Sigmoid colon (tissue), 4 donors: Measurements from ENCODE around the gene ZDHHC11.

Experiments used
- EP300 ChIP-seq, 4 donors: sonication (generic); formaldehyde crosslinking; IDR thresholded peaks; one replicate each; pipeline ENCODE4 v1.6.1; 2017; ENCODE audit warnings: antibody characterized with exemption in 4 of 4
- POLR2A ChIP-seq, 2 donors: fragments of 450-650 bp; IDR thresholded peaks; one replicate each; pipeline ENCODE4 v1.6.1; 2016; ENCODE audit warnings: antibody characterized with exemption in 2 of 2, mild to moderate bottlenecking in 2 of 2, moderate library complexity in 2 of 2
- POLR2AphosphoS5 ChIP-seq, 4 donors: sonication (generic); formaldehyde crosslinking; IDR thresholded peaks; one replicate each; pipeline ENCODE4 v1.6.1; 2017; ENCODE audit warnings: antibody characterized with exemption in 4 of 4
- TF ChIP-seq, protein P1 (sequence below), 4 experiments: fragments of 450-650 bp in 3 of 4; fragments of 200-600 bp in 1 of 4; IDR thresholded peaks; one replicate each; pipeline ENCODE4 v1.5.1; 2016 to 2019; ENCODE audit warnings: antibody characterized with exemption in 4 of 4, mild to moderate bottlenecking in 3 of 4, moderate library complexity in 2 of 4

DNA sequence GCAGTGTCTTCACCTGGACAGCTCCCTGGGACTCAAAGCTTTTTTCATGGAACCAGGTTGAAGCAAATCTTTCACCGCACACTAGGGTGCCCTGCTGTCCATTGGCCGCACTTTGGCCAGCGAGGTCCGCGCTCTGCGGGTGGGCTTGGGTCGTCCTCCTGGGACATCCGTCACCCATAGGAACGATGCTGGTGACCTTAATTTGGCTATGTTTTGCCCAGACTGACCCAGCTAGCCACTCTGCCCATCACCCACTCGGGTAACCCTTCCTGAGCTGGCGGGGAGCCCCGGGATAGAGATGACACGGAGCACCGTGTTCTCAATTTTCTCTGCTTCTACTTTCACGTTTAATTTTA lies 92.1 kb downstream of the ZDHHC11 start:
- TF ChIP-seq, protein P1, sequence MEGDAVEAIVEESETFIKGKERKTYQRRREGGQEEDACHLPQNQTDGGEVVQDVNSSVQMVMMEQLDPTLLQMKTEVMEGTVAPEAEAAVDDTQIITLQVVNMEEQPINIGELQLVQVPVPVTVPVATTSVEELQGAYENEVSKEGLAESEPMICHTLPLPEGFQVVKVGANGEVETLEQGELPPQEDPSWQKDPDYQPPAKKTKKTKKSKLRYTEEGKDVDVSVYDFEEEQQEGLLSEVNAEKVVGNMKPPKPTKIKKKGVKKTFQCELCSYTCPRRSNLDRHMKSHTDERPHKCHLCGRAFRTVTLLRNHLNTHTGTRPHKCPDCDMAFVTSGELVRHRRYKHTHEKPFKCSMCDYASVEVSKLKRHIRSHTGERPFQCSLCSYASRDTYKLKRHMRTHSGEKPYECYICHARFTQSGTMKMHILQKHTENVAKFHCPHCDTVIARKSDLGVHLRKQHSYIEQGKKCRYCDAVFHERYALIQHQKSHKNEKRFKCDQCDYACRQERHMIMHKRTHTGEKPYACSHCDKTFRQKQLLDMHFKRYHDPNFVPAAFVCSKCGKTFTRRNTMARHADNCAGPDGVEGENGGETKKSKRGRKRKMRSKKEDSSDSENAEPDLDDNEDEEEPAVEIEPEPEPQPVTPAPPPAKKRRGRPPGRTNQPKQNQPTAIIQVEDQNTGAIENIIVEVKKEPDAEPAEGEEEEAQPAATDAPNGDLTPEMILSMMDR (IDR thresholded peaks at IDR 0.05), result no peak
- TF ChIP-seq EP300 (IDR thresholded peaks at IDR 0.05) (no peak), POLR2AphosphoS5 (IDR thresholded peaks at IDR 0.05) (no peak), POLR2A (IDR thresholded peaks at IDR 0.05) (no peak)
